A172 (cell line): Measurements from ENCODE around the gene ZMIZ1. TPM values are rescaled to one million over a fixed set of nuclear protein-coding genes. Genes with fewer than 3 reads are reported as not detected.

Source experiments
- DNase-seq: peaks from one replicate; pipeline ENCODE4 v3.0.0-alpha.2; 2015; ENCODE audit warnings: low spot score
- total RNA-seq: library from RNA; depleted of rRNA; stranded (reverse); fragments of >200 nt; shearing (Covaris generic); gene quantifications from 2 replicates; pipeline ENCODE4 v1.2.3, GENCODE V29; 2014

ZMIZ1 gene
- total RNA-seq, 1 experiment from 2014 or later: 16.6 TPM

DNA sequence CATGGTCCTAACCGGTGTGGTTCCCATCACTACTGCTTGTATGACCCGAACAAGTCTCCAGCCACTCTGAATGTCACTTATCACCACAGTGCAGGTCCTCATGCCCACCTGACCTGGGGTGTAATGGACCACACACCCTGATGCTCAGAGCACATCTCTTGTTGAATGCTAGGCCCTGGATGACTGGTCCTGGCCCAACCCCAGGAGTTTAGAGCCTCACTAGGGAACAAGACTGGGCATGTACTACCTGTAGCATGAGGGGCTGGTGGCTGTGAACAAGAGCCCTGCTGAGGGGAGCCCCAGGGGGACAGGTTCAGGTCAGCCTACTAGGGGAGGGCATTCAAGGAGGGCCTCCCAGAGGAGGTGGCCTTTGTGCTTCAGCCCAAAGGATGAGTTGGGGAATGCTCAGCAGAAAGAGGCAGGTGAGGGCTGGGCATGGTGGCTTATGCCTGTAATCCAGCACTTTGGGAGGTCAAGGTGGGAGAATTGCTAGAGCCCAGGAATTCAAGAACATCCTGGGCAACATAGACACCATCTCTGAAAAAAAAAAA lies 31.2 kb downstream of the ZMIZ1 start:
- DNase-seq: no peak

DNA sequence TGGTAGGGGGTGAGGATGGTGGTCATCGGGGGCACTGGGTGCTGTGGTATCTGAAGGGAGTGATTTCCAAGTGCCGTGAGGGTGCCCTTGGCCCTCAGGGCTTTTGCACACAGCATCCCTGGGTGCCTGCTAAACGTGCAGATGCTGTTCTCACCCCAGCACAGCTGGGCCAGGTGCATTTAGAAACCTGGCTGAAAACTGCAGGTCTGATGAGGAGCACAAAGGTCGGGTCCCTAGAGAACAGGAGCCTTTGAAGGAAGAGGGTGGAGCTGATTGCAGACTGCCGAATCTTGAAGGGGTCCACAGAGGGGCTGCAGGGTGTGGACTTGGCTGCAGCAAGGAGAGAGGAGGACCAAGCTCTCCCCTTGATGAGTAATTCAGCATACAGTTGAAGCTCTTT lies 32.0 kb downstream of the ZMIZ1 start:
- DNase-seq: no peak

DNA sequence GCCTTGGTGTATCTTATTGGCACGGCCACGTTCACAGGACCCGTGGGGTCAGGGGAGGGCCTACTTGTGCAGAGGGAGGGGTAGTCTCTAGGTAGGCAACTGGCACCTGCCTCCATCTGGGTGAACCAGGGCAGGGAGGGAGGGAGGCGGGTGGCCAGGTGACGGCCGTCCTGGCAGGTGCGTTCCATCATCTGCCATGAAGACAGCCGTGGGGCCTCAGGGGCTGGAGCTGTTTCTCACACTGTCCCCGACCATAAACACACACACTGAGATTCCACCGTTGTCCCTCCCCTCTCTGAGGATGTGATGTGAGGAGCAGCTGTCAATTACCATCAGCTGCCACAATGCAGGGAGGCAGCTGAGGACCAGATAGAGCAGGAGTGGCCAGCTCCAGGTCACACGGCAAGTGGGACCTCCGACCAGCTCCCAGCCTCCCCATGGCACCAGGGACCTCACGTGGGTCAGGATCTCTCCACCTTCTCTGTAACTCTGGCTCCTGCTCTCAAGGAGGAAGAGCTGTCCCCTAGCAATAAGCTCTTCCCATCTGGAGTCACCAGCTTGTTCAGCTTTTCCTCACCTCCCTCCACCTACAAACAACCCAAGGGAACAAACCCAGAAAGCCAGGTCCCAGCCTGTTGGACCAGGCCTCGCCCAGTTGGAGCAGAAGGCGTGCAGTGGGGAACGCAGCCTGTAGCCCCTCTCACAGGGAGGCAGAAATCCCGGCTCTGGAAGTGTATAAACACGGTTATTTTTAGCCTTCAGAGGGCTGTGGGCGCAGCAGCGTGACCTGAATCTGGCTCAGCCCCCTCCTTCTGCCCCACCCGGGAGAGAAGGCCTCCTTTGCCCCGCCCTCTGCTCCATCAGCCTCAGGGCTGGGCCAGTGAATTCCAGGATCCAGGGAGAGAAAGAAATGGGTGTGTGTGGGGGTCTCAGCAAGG lies 33.1 kb downstream of the ZMIZ1 start:
- DNase-seq: peak; percentile 64

DNA sequence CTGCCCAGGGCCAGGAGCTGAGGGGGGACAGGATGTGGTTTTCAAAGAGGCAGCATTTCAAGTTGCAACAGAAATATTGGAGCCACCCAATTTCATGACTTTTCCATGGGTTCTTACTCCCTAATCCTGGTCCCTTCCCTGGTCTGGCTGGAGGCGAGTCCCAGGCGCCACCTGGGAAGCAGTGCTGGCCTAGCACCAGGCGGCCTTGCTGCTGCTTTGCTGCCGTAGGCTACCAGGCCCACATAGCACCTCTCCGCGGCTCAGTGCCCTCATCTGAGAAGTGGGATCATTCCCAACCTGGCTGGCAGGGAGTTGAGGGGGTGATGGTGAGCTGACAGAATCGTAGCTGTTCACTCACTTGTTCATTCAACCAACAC lies 33.7 kb downstream of the ZMIZ1 start:
- no peak for DNase-seq

DNA sequence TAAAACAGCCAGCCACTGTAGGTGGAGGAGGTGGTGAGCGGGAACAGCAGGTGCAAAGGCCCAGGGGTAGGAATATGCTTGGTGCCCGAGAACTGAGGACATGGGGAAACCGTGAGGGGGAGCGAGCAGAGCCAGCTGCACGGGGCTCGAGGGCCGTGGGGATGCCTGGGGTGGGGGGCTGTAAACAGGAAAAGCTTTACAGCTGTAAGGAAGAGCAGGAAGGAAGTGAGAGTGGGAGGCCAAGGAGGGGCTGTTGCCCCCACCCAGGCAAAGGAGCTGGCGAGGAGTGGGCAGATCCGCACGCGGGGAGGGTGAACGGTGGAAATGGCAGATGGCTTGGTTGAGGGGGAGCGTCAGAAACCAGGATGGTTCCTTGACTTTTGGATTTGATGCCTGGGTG lies 34.4 kb downstream of the ZMIZ1 start:
- no peak for DNase-seq

DNA sequence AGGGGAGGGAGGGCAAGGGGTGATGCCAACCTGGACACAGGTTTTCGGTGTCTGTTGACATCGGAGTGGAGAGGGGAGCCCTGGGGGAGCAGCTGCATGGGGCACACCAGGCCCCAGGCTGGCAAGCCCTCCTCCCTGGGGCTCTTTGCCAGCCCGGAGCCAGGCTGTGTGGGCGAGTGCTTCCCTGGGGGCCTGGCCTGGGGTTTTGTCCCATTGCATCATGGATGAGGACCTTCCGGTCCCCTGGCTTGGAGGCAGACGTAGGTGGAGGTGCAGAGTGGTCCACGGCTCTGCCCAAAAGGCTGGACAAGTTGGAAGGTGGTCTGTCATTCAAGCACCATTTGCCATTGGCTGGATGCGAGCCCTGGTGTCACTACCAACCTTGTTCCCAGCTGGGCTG lies 34.8 kb downstream of the ZMIZ1 start:
- DNase-seq: no peak

DNA sequence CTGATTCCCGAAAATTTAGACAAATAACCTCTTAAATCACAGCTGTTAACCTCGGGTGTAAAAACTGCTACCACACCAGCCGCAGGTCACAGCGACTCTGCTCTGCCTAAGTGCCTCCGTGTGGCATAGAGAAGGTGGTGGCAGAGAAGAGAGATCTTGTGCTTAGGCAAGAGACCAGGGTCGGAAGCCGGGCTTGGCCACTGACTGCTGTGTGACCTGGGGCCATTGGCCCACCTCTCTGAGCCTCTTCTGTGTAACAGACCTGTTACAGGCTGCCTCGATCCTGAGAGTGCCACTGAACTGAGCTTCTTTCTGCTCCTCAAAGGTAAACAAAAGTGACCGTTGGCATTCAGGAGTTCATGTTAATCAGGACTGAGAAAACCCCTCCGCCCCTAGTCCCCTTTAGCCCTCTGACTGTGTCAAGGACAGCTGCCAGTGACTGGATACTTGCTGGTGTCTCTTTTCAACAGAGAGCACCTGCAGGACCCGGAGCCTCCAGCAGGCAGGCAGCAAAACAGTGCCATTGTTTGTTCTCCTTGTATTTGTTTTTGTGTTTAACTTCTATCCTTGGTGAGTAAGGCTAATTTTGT lies 36.5 kb downstream of the ZMIZ1 start:
- no peak for DNase-seq

DNA sequence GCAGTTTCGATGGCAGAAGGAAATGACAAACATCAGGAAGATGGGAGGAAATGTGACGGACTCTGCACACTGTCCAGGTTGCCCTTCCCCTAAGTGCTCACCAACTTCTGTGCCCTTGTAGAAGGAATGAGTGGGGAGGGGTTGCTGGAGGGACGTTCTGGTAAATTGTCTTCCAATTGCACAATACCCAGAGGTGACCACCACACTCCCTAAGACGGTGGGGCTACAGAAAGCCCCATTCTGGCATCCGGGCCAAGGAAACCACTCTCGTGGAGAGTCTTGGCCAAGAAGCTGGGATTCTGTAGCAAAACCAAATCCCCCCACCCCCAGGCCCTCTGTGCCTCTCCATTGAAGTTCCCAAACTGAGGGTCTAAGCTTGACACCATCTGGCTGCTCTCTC lies 37.1 kb downstream of the ZMIZ1 start:
- no peak for DNase-seq

DNA sequence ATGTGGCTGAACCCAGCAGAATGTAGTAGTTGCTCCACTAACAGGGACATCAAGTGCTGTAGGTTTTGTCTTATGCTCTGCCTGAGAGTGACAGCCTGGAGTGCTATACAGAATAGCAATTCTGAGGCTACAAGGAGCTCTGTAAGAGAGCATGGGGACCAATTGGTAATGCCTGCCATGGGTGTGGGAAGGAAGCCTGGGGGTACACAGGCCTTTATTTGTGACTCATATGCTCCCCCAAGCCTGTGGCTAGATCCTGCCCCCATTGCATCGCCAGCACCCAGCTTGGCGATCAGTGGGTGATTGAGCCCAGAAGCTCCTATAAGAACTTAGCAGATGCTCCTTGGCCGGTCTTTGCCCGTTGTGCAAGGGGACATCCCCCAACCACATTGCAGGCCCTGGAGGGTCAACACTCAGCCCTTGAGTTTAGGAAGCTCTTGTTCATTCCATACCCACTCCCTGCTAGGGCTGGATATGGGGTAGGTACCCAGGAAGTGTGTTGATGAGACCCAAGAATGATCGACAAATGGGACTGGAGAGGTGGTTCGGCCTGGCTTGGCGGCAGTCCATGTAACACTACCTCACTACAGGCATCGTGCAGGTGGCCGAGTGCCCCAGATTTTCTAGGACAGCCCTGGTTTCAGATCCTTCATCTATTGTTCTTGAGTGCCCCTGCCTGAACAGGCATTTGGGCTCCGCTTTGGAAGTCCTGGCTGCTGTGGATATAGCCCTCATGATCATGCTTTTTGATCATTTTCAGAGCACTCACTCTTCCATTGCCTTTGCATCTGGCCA lies 37.7 kb downstream of the ZMIZ1 start:
- no peak for DNase-seq

DNA sequence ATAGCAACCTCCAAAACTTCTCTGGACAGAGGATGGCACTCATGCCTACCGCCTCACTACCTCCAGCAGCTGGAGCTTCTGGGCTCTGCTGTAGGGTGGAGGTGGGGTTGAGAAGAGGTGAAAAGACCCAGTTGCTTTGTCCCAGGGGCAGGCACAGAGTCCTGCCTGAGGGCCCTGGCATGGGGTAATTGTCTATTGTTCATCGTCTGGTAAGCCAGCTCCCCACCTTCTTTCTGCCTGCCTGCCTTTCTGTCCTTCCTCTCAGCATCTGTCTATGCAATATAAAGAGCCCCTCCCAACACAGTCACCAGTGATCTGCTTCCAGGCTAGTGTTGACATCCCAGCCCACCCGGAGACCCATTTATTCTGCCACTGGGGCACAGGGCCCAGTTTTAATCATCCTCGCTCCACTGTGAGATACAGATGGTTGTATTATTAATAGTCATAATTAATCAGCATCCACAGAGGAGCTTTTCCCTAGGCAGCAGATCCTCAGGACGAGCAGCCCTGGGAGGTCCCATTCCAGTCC lies 39.0 kb downstream of the ZMIZ1 start:
- DNase-seq: no peak

DNA sequence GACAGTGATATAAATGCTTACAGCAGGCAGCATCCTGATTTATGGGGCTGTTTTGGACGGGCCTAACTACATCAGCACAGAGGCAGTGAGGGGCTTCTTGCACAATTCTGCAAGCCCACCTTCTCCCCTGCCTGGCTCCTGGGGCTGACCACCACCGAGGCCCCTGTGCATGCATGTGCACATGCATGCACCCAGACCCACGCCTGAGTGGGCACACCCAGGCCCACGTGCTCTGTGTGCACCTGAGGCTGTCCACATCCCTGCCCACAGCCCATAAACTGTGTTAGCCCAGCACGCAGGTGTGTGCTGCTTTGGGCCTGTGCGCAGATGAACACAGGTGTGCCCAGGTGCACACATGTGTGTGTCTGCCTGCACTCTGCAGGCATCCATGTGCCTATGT lies 40.0 kb downstream of the ZMIZ1 start:
- DNase-seq: no peak

DNA sequence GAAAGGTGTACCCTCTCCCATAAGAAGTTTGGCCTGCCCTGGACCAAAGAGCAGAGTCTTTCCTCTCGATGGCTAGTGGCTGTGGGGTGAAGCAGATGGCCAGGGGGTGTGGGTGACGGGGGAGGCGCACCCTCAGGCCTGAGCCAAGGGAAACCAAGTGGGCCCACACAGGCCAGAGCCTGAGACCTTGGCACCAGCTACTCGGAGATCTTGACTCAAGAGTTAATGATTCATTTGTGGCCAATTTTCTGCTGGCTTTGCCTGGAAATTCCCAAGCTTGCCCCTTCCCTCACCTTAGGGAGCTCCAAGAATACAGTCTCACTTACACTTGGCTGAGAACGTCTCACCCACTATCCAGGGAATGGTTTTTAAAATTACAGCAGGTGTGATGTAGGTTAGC lies 42.7 kb downstream of the ZMIZ1 start:
- peak; percentile 75 for DNase-seq

DNA sequence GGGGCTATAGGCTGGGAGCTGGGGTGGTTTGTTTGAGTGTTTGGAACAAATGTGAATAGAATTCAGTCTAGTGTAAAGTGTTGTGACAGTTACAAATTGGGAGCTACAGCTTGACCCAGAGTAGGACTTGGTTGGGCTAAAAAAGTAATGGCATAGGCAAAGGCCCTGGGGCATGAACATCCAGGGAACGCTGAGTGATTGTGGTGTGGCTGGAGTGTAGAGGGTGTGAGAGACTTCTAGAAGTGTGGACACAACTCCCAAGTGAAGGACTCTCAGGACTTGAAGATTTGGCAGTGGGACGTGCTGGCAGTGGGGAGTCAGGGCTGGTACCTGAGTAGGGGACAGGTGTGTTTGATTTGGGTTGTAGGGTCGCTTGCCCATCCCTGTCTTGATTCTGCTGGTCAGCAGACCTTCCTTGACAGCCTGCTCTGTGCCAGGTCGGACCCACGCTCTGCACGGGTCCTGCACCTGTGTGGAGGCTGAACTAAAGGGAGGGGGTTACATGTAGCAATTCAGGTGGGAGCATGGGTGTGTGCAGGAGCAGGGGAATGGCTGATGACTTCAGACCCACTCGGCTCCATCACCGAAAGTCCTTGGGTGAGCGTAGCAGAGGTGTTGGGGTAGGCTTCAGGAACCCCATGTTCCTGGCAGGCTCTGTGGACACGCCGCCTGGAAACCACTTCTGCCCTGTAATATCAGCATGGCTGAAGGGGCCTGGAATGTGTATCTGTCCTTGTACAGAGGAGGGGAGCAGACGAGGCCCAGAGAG lies 43.3 kb downstream of the ZMIZ1 start:
- no peak for DNase-seq

DNA sequence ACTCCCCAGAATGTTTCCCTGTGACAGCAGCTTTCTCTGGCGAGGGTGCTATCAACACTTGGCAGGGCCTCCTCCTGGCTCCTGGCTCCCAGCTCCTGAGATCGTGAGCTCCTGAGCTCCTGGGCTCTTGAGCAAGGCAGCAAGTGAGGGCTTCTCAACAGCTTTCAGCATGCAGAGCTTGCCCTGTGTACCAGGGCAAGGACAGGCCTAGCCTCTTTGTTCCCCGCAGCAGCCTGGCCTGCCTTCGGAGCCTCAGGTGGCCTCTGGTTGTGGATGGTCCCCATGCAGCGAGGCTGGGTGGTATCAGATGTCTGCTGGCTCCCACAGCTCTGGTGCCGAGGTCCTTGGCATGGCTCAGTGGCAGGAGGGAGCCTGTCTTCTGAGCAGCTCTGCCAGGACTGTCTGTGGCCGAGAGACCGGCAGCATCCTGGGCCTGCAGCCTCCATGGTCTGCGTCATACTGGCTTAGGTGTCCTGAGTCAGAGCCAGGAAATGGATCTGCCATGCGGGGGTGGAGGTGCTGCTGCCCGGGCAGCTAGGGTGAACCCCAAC lies 44.2 kb downstream of the ZMIZ1 start:
- peak; percentile 80 for DNase-seq

DNA sequence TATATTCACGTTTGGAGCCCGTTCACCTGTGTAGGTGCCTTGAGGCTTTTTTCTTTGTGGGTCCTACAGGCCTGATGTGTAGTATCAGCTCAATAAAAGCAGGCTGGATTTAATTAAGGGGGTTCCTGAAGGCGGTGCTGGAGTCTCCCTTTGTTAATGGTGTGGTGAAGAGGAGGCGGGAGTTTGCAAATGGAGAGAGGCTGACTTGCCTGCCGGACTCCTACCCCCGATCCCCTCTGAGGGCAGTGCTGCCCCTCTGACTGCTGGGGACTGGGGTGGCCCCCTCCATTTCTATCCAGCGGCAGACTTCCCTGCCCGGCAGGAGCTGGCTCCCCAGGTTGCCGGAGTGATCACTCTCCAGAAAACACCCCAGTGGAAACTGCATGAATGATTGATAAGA lies 45.1 kb downstream of the ZMIZ1 start:
- no peak for DNase-seq

DNA sequence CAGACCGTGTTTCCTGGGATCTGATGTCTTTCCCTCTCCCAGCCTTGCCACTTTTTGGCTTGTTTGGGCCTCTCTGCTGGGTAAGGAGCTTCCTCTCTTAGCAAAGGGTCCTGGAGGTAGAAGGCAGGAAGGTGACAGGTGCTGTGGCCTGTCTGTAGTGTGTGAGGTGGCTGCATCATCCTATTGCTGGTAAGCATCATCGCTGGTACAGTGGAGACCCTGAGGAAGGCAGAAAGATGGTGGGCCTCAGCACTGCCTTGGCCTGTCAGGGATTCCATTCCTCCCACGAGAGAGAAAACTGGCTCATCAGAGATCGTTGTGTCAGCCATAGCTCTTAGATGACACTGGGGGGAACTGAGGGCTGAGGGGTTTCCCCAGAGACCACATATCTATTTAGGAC lies 46.5 kb downstream of the ZMIZ1 start:
- no peak for DNase-seq

DNA sequence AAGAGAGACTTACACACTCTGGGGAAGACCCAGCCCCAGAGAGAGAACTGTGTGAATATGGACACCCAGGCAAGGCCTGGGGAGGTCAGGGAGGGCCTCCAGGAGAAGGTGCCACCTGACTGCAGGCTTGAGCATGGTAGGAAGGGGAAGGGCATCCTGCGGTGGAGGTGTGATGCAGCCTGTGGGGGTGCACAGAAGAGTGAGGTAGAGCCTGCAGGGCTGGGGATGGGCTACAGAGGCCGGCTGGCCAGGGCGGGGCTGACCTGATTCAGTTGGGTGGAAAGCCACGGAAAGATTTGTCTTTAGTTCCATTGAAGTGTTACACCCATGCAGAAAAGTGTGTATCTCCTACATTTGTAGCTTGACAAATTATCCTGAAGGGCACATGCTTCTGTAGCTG lies 47.6 kb downstream of the ZMIZ1 start:
- DNase-seq: no peak

DNA sequence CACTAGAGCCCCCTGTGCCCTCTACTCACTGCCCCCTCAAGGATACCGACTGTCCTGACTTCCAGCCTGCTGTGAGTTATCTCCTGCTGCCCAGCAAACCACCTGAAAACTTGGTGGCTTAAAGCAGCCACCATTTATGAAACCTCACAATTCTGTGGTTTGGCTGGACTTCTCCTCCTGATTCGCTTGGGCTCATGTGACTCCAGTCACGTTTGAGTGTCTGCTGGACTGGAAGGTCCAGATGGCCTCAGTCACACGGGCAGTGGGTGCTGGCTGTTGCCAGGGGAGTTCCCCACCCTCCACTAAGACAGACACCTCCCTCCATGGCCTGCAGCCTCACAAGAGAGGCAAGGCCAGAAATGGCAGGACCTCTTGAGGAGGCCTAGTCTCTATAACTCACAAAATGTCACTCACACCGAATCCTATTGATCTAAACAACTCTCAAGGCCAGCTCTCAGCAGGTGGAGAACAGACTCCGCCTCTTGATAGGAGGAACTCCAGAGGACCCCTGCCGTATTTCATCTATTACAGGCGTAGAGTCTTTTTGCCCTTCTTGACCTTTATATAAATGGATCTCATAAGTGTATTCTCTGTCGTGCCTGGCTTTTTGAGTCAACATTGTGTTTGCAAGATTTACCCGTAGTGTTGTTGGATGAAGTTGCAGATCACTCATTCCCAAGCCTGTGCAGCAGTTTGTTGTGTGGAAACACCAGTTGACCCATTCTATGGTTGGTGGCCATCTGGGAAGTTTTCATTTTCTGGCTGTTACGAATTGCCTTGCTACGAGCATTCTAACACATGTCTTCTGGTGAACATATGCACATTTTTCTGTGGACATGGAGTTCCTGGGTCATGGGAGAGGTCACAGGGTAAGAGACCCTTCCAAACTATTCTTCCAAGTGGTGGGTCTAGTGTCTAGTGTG lies 48.3 kb downstream of the ZMIZ1 start:
- peak; percentile 52 for DNase-seq

DNA sequence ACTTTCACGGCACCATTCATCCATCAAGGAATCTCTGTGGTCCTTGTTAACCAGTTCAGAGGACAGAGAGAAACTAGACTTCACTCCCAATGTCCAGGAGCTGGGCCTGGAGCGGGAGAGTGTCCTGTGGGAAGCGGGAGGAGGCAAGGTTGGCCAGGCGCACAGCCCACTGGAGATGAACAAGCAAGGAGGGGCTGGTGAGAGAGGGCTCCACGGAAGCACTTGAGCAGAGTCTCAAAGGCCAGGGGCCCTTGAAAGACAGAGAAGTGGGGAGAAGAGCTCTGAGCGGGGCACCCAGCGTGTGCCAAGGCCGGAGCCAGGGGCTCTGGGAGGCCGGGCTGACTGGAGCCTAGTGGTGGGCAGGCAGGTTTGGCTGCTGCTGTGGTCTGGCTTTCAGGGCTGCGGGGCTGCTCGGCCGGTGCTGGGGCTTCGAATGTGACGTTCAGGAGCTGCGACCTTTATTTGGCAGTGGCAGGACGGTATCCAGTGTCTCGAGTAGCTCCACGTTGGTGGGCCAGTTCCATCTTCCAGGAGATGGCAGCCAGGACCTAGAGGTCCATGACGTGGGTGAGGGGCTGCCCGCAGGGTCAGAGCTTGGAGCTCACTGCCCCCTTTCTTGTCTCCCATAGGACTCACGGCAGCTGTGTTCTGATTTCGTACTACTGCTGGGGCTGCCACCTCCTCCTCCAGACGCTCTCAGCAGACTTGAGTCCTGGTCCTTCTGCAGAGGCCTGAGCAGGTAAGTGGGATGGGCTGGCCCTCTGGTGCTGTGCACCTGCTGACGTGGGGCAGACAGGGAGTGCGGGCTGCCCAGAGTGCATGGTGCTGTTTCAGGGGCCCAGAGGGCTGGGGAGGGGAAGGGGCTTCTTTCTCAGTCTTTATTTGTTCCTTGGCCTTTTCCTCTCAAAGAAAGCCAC lies 49.8 kb downstream of the ZMIZ1 start:
- DNase-seq: no peak
